Fibroblast of lung (primary cell): ENCODE data around the gene TMEM232.

Experiments
- EZH2 ChIP-seq: IDR thresholded peaks from 2 replicates; pipeline ENCODE4 v1.5.1; 2012; ENCODE audit warnings: low read length, control low read depth, mild to moderate bottlenecking; ENCODE audit errors: missing control alignments
- TF ChIP-seq, protein P1 (sequence below), 2 donors: IDR thresholded peaks in 1 of 2; conservative IDR thresholded peaks in 1 of 2; 1 replicate in 1 of 2; 2 replicates in 1 of 2; pipeline ENCODE4 v1.5.1; 2011 to 2012; ENCODE audit warnings: low read length in 2 of 2, control low read depth in 1 of 2, inconsistent platforms in 1 of 2, low read depth in 1 of 2, mild to moderate bottlenecking in 1 of 2

- TF ChIP-seq, protein P1, sequence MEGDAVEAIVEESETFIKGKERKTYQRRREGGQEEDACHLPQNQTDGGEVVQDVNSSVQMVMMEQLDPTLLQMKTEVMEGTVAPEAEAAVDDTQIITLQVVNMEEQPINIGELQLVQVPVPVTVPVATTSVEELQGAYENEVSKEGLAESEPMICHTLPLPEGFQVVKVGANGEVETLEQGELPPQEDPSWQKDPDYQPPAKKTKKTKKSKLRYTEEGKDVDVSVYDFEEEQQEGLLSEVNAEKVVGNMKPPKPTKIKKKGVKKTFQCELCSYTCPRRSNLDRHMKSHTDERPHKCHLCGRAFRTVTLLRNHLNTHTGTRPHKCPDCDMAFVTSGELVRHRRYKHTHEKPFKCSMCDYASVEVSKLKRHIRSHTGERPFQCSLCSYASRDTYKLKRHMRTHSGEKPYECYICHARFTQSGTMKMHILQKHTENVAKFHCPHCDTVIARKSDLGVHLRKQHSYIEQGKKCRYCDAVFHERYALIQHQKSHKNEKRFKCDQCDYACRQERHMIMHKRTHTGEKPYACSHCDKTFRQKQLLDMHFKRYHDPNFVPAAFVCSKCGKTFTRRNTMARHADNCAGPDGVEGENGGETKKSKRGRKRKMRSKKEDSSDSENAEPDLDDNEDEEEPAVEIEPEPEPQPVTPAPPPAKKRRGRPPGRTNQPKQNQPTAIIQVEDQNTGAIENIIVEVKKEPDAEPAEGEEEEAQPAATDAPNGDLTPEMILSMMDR (conservative IDR thresholded peaks at IDR 0.05 in 1 of 2, IDR thresholded peaks at IDR 0.05 in 1 of 2; ENCODE audit: low read depth in 1 of 2, low read length in 2 of 2) = no peak
- no peak for TF ChIP-seq EZH2
Observed at GRCh38 chr5:110377361-110377760, 349.1 kb downstream of the TMEM232 start.
